Fibroblast of lung (primary cell): ENCODE measurements around the gene IGFN1.

Experiments used
- CTCF ChIP-seq, 2 donors: IDR thresholded peaks in 1 of 2; conservative IDR thresholded peaks in 1 of 2; 1 replicate in 1 of 2; 2 replicates in 1 of 2; pipeline ENCODE4 v1.5.1; 2011 to 2012; ENCODE audit warnings: low read length in 2 of 2, control low read depth in 1 of 2, inconsistent platforms in 1 of 2, low read depth in 1 of 2, mild to moderate bottlenecking in 1 of 2
- EZH2 ChIP-seq: IDR thresholded peaks from 2 replicates; pipeline ENCODE4 v1.5.1; 2012; ENCODE audit warnings: low read length, control low read depth, mild to moderate bottlenecking; ENCODE audit errors: missing control alignments

DNA sequence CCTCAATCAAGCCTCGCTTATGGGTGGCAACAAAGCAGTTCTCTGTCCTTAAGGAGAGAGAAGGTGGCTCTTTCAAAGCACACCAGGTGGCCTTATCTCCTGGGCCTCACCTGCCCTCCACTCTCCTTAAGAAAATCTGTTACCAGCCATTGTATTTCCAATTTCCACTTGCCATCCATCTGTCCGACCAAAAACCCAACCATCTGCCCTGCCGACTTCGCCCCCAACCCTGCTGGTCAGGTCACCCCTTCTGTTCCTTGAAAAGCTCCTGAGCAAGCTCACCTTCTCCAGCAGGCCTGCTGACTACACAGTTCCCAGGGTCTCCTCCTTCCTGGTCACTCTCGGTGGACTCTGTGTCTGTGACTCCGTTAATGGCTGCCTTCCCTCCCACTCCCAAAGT is 619 bp upstream of the IGFN1 start:
- TF ChIP-seq EZH2: no peak
- TF ChIP-seq CTCF (conservative IDR thresholded peaks at IDR 0.05 in 1 of 2, IDR thresholded peaks at IDR 0.05 in 1 of 2; ENCODE audit: low read depth in 1 of 2, low read length in 2 of 2): no peak
